Muscle of arm (tissue), 12 donors: ENCODE results near the gene BRCA1. TPM values are rescaled to one million over a fixed set of nuclear protein-coding genes. Genes with fewer than 3 reads are reported as not detected.
"Not testable (repeated sequence)": the region's sequence is repeated elsewhere in the genome, so short reads cannot be mapped to it uniquely, and the experiment has no call there.

Experiments used
- DNase-seq: peaks from one replicate; pipeline ENCODE4 v3.0.0-alpha.2; 2013
- polyA plus RNA-seq, 12 donors: library from polyadenylated mRNA; unstranded; fragments of 120-200 nt; gene quantifications; one replicate each; pipeline ENCODE4 v1.2.1, GENCODE V29; 2013; ENCODE audit not compliant: insufficient read length in 12 of 12

The BRCA1 gene
- polyA plus RNA-seq, 12 donors, result 6.5 to 23.9 (median 11.6) TPM; not detected in 1

DNA sequence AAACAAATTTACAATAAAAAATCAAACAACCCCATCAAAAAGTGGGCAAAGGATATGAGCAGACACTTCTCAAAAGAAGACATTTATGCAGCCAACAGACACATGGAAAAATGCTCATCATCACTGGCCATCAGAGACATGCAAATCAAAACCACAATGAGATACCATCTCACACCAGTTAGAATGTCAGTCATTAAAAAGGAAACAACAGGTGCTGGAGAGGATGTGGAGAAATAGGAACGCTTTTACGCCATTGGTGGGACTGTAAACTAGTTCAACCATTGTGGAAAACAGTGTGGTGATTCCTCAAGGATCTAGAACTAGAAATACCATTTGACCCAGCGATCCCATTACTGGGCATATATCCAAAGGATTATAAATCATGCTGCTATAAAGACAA lies 11.4 kb upstream of the BRCA1 start:
- not testable (repeated sequence) for DNase-seq

DNA sequence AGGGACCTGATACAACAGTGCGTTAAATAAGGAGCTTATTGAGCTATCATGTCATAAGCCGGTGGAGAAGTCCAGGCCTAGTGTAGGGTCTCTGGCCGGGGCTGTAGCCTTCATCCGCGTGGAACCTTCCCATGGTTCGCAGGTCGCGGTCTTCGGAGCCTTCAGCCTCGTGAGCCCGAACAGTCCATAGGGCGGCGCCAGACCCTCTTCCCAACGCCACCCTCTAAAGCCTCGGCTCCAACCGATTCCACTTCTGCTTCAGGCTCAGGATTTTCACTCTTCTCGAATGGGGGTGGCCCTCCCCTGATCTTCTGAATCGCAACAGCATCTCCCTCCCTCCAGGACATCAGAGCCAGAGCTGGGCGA lies 10.3 kb upstream of the BRCA1 start:
- DNase-seq, result no peak

DNA sequence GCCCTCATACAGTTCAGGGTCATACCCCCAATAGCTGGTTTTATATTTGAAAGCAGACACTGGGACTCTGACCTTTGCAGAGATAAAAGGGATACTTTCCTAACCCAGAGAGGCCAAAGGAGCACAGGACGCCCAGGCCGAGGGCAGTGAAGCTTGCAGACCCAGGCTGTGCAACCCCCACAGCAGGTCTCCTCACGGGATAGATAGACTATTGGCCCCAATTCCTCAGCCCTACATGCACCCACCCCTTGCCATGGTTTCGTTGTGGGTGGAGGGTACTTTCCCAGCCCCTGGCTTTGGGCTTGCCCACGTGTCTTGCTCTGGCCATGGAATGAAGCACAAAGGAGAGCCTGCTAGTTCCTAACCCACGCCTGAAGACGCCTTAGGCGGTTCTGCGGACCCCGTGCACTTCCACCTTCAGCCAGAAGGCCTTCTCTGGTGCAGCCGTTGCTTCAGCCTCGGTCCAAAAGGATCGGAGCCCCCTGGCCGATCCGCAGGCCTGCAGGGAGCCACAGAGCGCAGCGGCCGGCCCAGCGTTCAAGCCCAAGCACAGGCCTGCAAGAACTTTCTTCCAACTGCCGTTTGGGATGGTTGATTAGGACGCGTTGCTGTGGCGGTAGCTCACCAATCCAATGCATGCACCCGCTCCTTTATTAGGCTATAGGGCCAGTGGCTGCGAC lies 9.8 kb upstream of the BRCA1 start:
- no peak for DNase-seq

DNA sequence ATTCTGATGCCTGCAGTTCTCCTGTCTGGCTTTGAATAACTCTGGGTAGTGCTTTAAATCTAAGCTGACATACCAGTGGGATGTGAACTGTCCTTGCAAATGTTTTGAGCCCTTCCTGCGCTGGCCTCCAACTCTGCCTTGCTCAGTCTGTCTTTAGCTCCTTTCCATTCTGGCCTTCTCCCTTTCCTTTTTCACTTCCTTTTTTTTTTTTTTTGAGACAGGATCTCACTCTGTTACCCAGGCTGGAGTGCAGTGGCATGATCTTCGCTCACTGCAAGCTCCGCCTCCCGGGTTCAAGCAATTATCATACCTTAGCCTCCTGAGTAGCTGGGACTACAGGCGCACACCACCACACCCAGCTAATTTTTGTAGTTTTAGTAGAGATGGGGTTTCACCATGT lies 8.3 kb upstream of the BRCA1 start:
- not testable (repeated sequence) for DNase-seq

DNA sequence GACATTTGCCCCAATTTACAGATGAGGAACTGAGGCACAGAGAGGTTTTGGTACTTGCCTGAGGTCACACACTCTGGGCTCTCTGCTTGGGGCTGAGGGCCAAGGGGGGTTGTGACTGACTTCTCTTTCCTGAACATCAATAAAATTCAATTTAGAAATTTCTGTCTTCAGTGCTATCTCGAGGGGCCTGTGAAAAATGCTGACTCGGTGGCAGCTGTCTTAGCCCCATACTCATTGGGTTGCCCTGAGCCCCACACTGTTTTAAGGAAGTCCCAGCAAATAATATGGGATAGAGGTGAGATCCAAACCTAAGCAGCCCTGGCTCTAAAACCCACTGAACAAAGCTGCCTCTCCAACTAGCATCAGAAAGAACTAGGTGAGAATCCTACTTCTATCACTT lies 7.0 kb upstream of the BRCA1 start:
- DNase-seq, result no peak

DNA sequence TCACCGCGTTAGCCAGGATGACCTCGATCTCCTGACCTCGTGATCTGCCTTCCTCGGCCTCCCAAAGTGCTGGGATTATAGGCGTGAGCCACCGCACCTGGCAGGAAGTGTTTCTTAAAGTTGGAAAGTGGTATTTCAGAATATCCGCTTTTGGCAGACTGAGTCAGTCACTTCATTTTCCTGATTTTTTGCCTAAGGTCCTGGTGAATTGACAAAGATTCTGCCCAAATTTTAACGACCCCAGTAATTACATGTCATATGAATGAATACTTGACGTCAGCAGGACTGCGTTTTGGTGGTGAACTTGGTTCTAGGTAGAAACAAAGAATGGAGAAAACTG lies 4.5 kb upstream of the BRCA1 start:
- DNase-seq, result no peak

DNA sequence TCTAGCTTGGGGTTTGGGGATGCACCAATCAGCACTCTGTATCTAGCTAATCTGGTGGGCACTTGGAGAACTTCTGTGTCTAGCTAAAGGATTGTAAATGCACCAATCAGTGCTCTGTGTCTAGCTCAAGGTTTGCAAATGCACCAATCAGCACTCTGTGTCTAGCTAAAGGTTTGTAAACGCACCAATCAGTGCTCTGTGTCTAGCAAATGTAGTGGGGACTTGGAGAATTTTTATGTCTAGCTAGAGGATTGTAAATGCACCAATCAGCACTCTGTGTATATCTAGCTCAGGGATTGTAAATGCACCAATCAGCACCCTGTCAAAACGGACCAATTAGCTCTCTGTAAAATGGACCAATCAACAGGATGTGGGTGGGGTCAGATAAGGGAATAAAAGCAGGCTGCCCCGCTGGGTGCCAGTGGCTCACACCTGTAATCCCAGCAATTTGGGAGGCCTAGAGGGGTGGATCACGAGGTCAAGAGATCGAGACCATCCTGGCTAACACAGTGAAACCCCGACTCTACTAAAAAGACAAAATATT lies 2.2 kb upstream of the BRCA1 start:
- DNase-seq, result not testable (repeated sequence)

DNA sequence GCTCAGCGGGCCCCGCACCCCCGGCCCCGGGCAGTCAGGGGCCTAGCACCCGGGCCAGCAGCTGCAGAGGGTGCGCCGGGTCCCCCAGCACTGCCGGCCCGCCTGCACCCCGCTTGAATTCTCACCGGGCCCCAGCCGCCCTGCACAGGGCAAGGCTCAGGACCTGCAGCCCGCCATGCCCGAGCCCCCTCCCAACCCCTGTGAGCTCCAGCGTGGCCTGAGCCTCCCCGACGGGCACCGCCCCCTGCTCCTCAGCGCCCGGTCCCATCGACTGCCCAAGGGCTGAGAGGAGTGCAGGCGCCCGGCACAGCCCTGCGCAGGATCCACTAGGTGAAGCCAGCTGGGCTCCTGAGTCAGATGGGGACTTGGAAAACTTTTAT lies 1.7 kb upstream of the BRCA1 start:
- DNase-seq, result no peak

DNA sequence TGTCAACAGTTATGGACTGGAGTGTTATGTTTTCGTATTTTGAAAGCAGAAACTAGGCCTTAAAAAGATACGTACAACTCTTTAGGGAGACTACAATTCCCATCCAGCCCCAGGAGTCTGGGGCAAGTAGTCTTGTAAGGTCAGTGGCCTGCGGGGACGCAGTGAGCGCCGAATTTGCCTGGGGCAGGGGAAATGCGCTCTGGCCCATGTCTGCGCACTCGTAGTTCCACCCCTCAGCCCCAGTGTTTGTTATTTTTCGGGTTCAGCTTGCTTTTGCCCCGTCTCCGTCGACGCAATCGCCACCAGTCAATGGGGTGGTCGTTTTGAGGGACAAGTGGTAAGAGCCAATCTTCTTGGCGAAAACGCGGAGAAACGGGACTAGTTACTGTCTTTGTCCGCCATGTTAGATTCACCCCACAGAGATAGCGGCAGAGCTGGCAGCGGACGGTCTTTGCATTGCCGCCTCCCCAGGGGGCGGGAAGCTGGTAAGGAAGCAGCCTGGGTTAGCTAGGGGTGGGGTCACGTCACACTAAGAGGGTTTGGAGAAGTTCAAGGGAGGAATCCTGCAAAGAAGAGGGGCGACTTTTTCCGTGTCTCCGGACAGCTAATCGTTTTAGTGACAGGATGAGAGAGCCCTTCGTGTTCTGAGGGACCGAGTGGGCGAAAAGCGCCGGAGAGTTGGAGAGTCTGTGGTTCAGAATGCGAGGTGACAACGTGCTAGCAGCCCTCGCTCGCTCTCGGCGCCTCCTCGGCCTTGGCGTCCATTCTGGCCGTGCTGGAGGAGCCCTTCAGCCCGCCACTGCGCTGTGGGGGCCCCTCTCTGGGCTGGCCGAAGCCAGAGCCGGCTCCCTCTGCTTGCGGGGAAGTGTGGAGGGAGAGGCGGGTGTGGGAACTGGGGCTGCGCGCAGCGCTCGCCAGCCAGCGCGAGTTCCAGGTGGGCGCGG lies 1.1 kb upstream of the BRCA1 start:
- DNase-seq, result no peak

DNA sequence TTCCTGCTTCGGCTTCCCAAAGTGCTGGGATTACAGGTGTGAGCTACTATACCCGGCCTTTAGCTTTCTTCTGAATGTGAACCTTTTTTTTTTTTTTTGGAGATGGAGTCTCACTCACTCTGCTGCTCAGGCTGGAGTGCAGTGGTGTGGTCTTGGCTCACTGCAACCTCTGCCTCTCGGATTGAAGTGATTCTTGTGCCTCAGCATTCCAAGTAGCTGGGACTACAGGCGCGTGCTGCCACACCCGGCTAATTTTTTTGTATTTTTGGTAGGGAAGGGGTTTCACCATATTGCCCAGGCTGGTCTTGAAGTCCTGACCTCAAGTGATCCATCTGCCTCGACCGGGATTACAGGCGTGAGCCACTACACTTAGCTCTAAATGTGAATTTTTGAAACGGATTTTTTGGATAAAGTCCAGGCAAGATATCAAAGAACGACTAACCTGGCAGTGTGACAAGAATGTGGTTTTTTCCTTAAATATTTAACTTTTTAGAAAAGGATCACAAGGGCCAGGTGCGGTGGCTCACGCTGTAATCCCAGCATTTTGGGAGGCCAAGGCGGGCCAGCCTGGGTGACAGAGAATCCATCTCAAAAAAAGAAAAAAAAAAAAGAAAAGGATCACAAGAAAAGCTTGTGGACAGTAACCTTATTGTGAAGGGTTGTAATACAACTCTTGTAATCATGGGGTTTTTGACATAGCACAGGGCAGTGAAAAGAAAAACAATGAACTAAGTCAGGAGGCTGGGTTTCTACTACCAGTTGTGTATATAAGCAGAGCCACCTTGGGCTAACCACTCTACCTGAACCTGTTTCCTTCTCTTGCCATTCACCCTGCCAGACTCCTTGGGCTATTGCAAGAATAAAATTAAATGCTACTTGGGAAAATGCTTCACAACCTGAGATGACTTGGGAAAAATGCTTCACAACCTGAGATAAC lies 6.2 kb downstream of the BRCA1 start:
- DNase-seq, result no peak

DNA sequence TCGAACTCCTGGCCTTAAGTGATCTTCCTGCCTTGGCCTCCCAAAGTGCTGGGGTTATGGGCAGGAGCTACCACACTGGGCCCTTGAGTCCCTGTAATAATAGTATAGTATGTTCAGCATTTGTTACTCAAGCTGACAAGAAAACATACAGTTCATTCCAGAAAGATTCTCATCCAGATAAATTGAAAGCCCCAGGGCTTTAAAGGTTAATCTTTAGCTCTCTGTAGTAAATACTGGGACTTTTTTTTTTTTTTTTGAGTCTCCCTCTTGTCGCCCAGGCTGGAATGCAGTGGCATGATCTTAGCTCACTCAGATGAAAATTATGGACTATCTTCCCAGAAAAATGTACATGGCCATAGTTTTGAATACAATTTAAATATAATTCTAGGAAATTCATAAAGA lies 11.0 kb downstream of the BRCA1 start:
- DNase-seq, result no peak

DNA sequence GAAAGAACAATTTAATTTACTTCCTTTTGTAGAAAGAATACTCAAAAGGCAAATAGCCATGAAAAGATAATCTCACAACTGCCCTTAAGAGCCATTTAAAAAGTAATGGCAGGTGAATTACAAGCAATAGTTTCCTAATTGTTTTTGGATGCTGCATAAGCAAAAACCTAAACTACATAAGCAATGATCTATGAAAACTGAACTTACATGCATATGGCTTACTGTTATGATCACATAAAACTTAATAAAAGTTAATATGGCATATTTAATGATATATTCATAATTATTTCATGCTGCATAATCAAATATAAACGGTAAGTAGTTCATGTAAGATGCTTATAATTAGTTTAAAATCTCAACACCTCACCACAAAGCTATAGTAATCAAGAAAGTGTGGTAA lies 18.6 kb downstream of the BRCA1 start:
- DNase-seq, result no peak

DNA sequence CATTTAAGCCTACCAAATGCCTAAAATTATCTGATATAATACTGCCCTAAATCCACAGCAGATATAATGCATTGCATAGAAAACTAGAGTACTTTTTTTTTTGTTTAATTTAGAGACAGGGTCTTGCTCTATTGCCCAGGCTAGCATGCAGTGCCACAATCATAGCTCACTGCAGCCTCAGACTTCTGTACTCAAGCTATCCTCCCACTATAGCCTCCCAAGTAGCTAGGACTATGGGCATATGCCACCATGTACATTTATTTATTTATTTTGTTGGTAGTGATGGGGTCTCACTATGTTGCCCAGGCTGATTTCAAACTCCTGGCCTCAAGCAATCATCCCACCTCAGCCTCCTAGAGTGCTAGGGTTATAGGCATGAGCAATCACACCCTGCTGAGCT lies 20.0 kb downstream of the BRCA1 start:
- DNase-seq, result no peak

DNA sequence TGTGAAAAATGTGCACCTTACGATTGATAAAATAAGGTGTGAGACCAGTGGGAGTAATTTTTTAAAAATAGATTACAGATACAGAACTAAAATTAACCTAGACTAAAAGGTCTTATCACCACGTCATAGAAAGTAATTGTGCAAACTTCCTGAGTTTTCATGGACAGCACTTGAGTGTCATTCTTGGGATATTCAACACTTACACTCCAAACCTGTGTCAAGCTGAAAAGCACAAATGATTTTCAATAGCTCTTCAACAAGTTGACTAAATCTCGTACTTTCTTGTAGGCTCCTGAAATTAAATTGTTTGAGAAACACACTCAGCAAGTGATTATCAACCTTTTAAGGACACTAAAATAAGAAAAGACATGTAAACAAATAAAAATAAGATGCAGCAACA lies 20.5 kb downstream of the BRCA1 start:
- no peak for DNase-seq

DNA sequence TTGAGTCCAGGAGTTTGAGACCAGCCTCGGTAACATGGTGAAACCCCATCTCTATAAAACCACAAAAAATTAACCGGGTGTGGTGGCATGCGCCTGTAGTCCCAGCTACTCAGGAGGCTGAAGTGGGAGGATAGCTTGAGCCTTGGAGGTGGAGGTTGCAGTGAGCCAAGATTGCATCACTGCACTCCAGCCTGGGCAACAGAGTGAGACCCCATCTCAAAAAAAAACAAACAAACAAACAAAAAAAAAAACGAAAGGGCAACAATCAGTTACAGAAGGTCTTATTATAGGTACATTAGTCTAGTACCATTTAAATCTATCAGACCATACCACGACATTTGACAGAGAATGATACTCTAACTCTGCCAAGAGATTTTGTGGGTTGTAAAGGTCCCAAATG lies 29.8 kb downstream of the BRCA1 start:
- DNase-seq, result not testable (repeated sequence)

DNA sequence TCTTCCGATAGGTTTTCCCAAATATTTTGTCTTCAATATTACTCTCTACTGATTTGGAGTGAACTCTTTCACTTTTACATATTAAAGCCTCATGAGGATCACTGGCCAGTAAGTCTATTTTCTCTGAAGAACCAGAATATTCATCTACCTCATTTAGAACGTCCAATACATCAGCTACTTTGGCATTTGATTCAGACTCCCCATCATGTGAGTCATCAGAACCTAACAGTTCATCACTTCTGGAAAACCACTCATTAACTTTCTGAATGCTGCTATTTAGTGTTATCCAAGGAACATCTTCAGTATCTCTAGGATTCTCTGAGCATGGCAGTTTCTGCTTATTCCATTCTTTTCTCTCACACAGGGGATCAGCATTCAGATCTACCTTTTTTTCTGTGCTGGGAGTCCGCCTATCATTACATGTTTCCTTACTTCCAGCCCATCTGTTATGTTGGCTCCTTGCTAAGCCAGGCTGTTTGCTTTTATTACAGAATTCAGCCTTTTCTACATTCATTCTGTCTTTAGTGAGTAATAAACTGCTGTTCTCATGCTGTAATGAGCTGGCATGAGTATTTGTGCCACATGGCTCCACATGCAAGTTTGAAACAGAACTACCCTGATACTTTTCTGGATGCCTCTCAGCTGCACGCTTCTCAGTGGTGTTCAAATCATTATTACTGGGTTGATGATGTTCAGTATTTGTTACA lies 30.9 kb downstream of the BRCA1 start:
- no peak for DNase-seq

DNA sequence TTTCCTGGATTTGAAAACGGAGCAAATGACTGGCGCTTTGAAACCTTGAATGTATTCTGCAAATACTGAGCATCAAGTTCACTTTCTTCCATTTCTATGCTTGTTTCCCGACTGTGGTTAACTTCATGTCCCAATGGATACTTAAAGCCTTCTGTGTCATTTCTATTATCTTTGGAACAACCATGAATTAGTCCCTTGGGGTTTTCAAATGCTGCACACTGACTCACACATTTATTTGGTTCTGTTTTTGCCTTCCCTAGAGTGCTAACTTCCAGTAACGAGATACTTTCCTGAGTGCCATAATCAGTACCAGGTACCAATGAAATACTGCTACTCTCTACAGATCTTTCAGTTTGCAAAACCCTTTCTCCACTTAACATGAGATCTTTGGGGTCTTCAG lies 32.3 kb downstream of the BRCA1 start:
- no peak for DNase-seq

DNA sequence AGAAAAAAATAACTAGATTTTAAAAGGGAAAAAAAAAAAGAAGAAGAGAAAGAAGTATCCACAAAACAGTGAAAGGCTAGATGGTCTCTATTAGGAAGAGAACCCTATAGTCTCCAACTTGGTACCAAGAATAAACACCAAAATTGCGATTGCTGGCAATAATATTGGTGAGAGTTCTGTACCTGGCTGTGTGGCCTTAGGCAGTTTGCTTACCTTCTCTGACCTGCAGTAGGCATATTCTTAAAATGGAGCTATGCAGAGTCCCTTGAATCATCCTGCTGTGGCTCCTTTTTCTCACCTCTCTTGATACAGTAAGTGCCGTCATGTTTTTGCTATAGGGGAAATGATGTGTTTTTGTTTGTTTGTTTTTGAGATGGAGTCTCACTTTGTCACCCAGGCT lies 35.1 kb downstream of the BRCA1 start:
- no peak for DNase-seq

DNA sequence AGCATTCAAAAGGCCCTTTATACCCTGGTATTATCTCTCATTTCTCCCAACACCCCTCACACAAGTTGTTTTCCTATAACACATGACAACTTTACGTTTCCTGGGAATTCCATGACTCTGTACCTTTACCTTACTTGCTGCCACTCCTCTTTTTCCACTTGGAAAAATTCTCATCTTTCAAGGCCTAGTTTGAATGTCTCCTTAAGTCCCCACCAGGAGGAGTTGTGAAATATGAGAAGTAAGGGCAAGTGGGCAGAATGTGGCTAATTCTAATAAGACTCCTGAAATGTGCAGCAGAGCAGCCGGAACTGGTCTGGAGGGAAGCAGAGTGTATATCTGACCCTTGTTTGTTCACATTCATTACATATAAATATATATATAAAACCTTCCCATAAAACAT lies 39.7 kb downstream of the BRCA1 start:
- no peak for DNase-seq

DNA sequence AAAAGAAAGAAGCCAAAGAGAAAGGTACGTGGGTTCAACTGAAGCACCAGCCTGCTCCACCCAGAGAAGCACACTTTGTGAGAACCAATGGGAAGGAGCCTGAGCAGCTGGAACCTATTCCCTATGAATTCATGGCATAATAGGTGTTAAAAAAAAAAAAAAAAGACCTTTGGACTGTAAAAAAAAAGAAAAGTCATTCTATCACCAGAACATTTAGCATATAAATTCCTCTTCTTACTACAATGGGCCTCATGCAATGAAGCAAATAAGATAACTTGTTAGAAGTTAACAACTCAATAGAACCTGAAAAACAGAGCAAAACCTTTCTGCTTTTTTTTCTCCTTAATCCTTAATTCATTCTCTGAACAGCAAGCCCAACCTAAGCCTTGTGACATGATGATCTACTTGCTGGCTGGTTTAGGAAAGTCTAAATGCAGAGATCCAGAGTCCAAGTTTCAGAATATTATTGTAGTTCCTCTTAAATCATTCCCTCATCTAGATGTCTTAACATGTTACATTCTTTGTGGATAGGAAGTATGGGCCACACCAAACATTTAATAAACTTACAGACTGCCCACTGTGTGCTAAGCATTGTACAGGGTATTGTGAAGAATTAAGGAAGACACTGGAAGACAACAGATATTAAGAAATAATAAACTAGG lies 45.4 kb downstream of the BRCA1 start:
- no peak for DNase-seq

DNA sequence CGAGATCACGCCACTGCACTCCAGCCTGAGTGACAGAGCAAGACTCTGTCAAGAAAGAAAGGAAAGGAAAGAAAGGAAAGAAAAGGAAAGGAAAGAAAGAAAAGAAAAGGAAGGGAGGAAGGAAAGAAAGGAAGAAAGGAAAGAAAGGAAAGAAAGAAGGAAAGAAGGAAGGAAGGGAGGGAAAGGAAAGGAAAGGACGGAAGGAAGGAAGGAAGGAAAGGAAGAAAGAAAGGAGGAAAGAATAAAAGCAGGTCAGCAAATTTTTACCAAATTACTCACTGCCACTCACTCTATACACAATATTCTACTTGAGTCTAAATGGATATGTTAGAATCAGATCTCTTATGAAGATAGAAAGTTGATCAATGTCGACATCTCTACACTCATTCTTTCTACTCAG lies 50.3 kb downstream of the BRCA1 start:
- no peak for DNase-seq
